HUES6 (cell line): Measurements from ENCODE around the gene PRR5L.

Experiments used
- H3K27ac ChIP-seq: 2 replicates; pipeline ENCODE4 v1.7.0; 2013; ENCODE audit warnings: low read depth, mild to moderate bottlenecking, low read length, inconsistent platforms
- H3K27me3 ChIP-seq: 2 replicates; pipeline ENCODE4 v1.6.1; 2013; ENCODE audit warnings: low read length; ENCODE audit not compliant: control insufficient read depth, insufficient read depth
- H3K36me3 ChIP-seq: 2 replicates; pipeline ENCODE4 v1.6.1; 2013; ENCODE audit warnings: low read length; ENCODE audit not compliant: control insufficient read depth, insufficient read depth
- H3K4me1 ChIP-seq: 2 replicates; pipeline ENCODE4 v1.6.1; 2013; ENCODE audit warnings: low read length; ENCODE audit not compliant: control insufficient read depth, insufficient read depth
- H3K4me3 ChIP-seq: 2 replicates; pipeline ENCODE4 v1.5.1; 2013; ENCODE audit warnings: low read depth, low read length
- H3K9ac ChIP-seq: one replicate; pipeline ENCODE4 v1.6.1; 2013; ENCODE audit warnings: mild to moderate bottlenecking, low read length
- H3K9me3 ChIP-seq: 2 replicates; pipeline ENCODE4 v1.6.1; 2013; ENCODE audit warnings: low read depth, low read length; ENCODE audit not compliant: control insufficient read depth, insufficient read depth

The PRR5L gene

GRCh38 chr11:36326524-36327419 lies 30.7 kb downstream of the PRR5L start:
- Histone ChIP-seq H3K9me3 (no peaks in the 10 kb centered on the region), H3K4me1 (peaks cover 14% of the 10 kb centered on the region; the same call in 1 of the 2 replicates), H3K27ac (peak overlapping the region; percentile 62; the same call in 1 of the 2 replicates), H3K27me3 (no peaks in the 10 kb centered on the region), H3K36me3 (no peaks in the 10 kb centered on the region), H3K9ac (no peak overlapping the region), H3K4me3 (no peak overlapping the region)

- Histone ChIP-seq H3K9me3 (no peaks in the 10 kb centered on the region), H3K36me3 (no peaks in the 10 kb centered on the region), H3K9ac (no peak overlapping the region), H3K27me3 (no peaks in the 10 kb centered on the region), H3K4me1 (peaks cover 14% of the 10 kb centered on the region; the same call in 1 of the 2 replicates), H3K4me3 (no peak overlapping the region), H3K27ac (no peak overlapping the region)
Measured at GRCh38 chr11:36328966-36329673, 33.0 kb downstream of the PRR5L start.

GRCh38 chr11:36330411-36330810 lies 34.3 kb downstream of the PRR5L start:
- no peaks in the 10 kb centered on the region for H3K36me3 ChIP-seq
- peaks cover 14% of the 10 kb centered on the region; the same call in 1 of the 2 replicates for H3K4me1 ChIP-seq
- no peak overlapping the region for H3K9ac ChIP-seq
- no peak overlapping the region for H3K27ac ChIP-seq
- H3K9me3 ChIP-seq: no peaks in the 10 kb centered on the region
- H3K27me3 ChIP-seq: no peaks in the 10 kb centered on the region
- H3K4me3 ChIP-seq: no peak overlapping the region

- no peaks in the 10 kb centered on the region for H3K4me1 ChIP-seq
- H3K9me3 ChIP-seq: no peaks in the 10 kb centered on the region
- H3K4me3 ChIP-seq: no peak overlapping the region
- no peak overlapping the region for H3K9ac ChIP-seq
- H3K36me3 ChIP-seq: no peaks in the 10 kb centered on the region
- H3K27ac ChIP-seq: no peak overlapping the region
- no peaks in the 10 kb centered on the region for H3K27me3 ChIP-seq
Measured at GRCh38 chr11:36333468-36333867, 37.4 kb downstream of the PRR5L start.

GRCh38 chr11:36333897-36334296 lies 37.8 kb downstream of the PRR5L start:
- H3K27me3 ChIP-seq: no peaks in the 10 kb centered on the region
- H3K4me3 ChIP-seq: no peak overlapping the region
- H3K9ac ChIP-seq: no peak overlapping the region
- no peaks in the 10 kb centered on the region for H3K9me3 ChIP-seq
- no peak overlapping the region for H3K27ac ChIP-seq
- H3K4me1 ChIP-seq: no peaks in the 10 kb centered on the region
- H3K36me3 ChIP-seq: no peaks in the 10 kb centered on the region

- H3K36me3 ChIP-seq: no peaks in the 10 kb centered on the region
- no peak overlapping the region for H3K27ac ChIP-seq
- H3K9ac ChIP-seq: no peak overlapping the region
- no peaks in the 10 kb centered on the region for H3K9me3 ChIP-seq
- no peak overlapping the region for H3K4me3 ChIP-seq
- H3K27me3 ChIP-seq: no peaks in the 10 kb centered on the region
- no peaks in the 10 kb centered on the region for H3K4me1 ChIP-seq
Measured at GRCh38 chr11:36339888-36340287, 43.8 kb downstream of the PRR5L start.

GRCh38 chr11:36340897-36341296 lies 44.8 kb downstream of the PRR5L start:
- Histone ChIP-seq H3K27ac (no peak overlapping the region), H3K4me1 (no peaks in the 10 kb centered on the region), H3K4me3 (no peak overlapping the region), H3K36me3 (no peaks in the 10 kb centered on the region), H3K9me3 (no peaks in the 10 kb centered on the region), H3K9ac (no peak overlapping the region), H3K27me3 (no peaks in the 10 kb centered on the region)

GRCh38 chr11:36341915-36342314 lies 45.8 kb downstream of the PRR5L start:
- H3K36me3 ChIP-seq: no peaks in the 10 kb centered on the region
- no peaks in the 10 kb centered on the region for H3K4me1 ChIP-seq
- no peak overlapping the region for H3K9ac ChIP-seq
- H3K9me3 ChIP-seq: no peaks in the 10 kb centered on the region
- H3K4me3 ChIP-seq: no peak overlapping the region
- H3K27me3 ChIP-seq: no peaks in the 10 kb centered on the region
- no peak overlapping the region for H3K27ac ChIP-seq

- Histone ChIP-seq H3K9me3 (no peaks in the 10 kb centered on the region), H3K4me1 (no peaks in the 10 kb centered on the region), H3K27me3 (no peaks in the 10 kb centered on the region), H3K27ac (no peak overlapping the region), H3K9ac (no peak overlapping the region), H3K36me3 (no peaks in the 10 kb centered on the region), H3K4me3 (no peak overlapping the region)
Measured at GRCh38 chr11:36342327-36342726, 46.2 kb downstream of the PRR5L start.

GRCh38 chr11:36343436-36343835 lies 47.3 kb downstream of the PRR5L start:
- Histone ChIP-seq H3K36me3 (no peaks in the 10 kb centered on the region), H3K9ac (no peak overlapping the region), H3K9me3 (no peaks in the 10 kb centered on the region), H3K27me3 (no peaks in the 10 kb centered on the region), H3K4me3 (no peak overlapping the region), H3K27ac (no peak overlapping the region), H3K4me1 (no peaks in the 10 kb centered on the region)

- no peaks in the 10 kb centered on the region for H3K4me1 ChIP-seq
- no peaks in the 10 kb centered on the region for H3K9me3 ChIP-seq
- H3K36me3 ChIP-seq: no peaks in the 10 kb centered on the region
- H3K9ac ChIP-seq: no peak overlapping the region
- H3K4me3 ChIP-seq: no peak overlapping the region
- no peaks in the 10 kb centered on the region for H3K27me3 ChIP-seq
- no peak overlapping the region for H3K27ac ChIP-seq
Measured at GRCh38 chr11:36345084-36345511, 49.0 kb downstream of the PRR5L start.
